Activated naive CD4-positive, alpha-beta T cell treated with anti-CD3 and anti-CD28 coated beads for 36 hours (primary cell): ENCODE data around the gene BAIAP2L1. TPM values are rescaled to one million over a fixed set of nuclear protein-coding genes. Genes with fewer than 3 reads are reported as not detected.

Experiments used
- CTCF ChIA-PET: fragments of 350-600 bp; sonication (Branson Sonifier 250); formaldehyde crosslinking; loops from one replicate; lab custom pipeline; 2021; ENCODE audit warnings: antibody characterized with exemption; lab: Charles Lee
- DNase-seq: peaks from one replicate; pipeline ENCODE4 v3.0.0-alpha.2; 2020
- H3K27ac Mint-ChIP-seq: one replicate; pipeline ENCODE4 v1.8.0; 2021; ENCODE audit warnings: mild to moderate bottlenecking, mixed read lengths
- H3K27me3 Mint-ChIP-seq: one replicate; pipeline ENCODE4 v1.8.0; 2021; ENCODE audit warnings: low read depth, mixed read lengths
- H3K36me3 Mint-ChIP-seq: one replicate; pipeline ENCODE4 v1.8.0; 2021; ENCODE audit warnings: low read depth, mixed read lengths
- H3K4me1 Mint-ChIP-seq: one replicate; pipeline ENCODE4 v1.8.0; 2021; ENCODE audit warnings: low read depth, mixed read lengths
- H3K4me3 Mint-ChIP-seq: one replicate; pipeline ENCODE4 v1.8.0; 2021; ENCODE audit warnings: mild to moderate bottlenecking, moderate library complexity, mixed read lengths
- H3K9me3 Mint-ChIP-seq: one replicate; pipeline ENCODE4 v1.8.0; 2021; ENCODE audit warnings: mixed read lengths
- intact Hi-C: fragments of 100-400 bp; cut with micrococcal nuclease; formaldehyde crosslinking; loops from one replicate; pipeline ENCODE4 v1.15.1; 2023
- total RNA-seq, 2 experiments: library from RNA; stranded (reverse); gene quantifications; one replicate each; pipeline ENCODE4 v1.2.3, GENCODE V29; 2021

BAIAP2L1 gene
- total RNA-seq, 2 experiments from 2014 or later, result 5.6 to 6.1 TPM

GRCh38 chr7:98368716-98369115 lies 32.2 kb downstream of the BAIAP2L1 start:
- no peaks in the 10 kb centered on the region for H3K36me3 Mint-ChIP-seq
- H3K4me3 Mint-ChIP-seq, result no peak overlapping the region
- CTCF ChIA-PET, result interaction anchor here (0.7 to 0.8 kb wide), 2 partner anchors 14 to 67 kb away, joined by 3 read pairs; no protein-coding TSS in a partner anchor
- no peak for DNase-seq
- intact Hi-C loops, result no loop called here
- H3K9me3 Mint-ChIP-seq, result no peaks in the 10 kb centered on the region
- no peak overlapping the region for H3K27ac Mint-ChIP-seq
- H3K27me3 Mint-ChIP-seq, result peaks cover 2% of the 10 kb centered on the region
- no peaks in the 10 kb centered on the region for H3K4me1 Mint-ChIP-seq

GRCh38 chr7:98366562-98366938 lies 34.3 kb downstream of the BAIAP2L1 start:
- no peak overlapping the region for H3K27ac Mint-ChIP-seq
- no peaks in the 10 kb centered on the region for H3K4me1 Mint-ChIP-seq
- CTCF ChIA-PET, result no interaction called here
- no peak overlapping the region for H3K4me3 Mint-ChIP-seq
- peaks cover 2% of the 10 kb centered on the region for H3K27me3 Mint-ChIP-seq
- DNase-seq, result no peak
- intact Hi-C loops, result no loop called here
- H3K36me3 Mint-ChIP-seq, result no peaks in the 10 kb centered on the region
- H3K9me3 Mint-ChIP-seq, result no peaks in the 10 kb centered on the region

- H3K4me3 Mint-ChIP-seq, result no peak overlapping the region
These were observed 34.9 kb downstream of the BAIAP2L1 start for GRCh38 chr7:98365863-98366561.

GRCh38 chr7:98364220-98364619 lies 36.7 kb downstream of the BAIAP2L1 start:
- no peak overlapping the region for H3K4me3 Mint-ChIP-seq
- CTCF ChIA-PET, result no interaction called here
- no peak overlapping the region for H3K27ac Mint-ChIP-seq
- no peaks in the 10 kb centered on the region for H3K36me3 Mint-ChIP-seq
- no peaks in the 10 kb centered on the region for H3K27me3 Mint-ChIP-seq
- no peaks in the 10 kb centered on the region for H3K4me1 Mint-ChIP-seq
- DNase-seq, result no peak
- intact Hi-C loops, result no loop called here
- H3K9me3 Mint-ChIP-seq, result no peaks in the 10 kb centered on the region

More at GRCh38 chr7:98365863-98366561, 34.9 kb downstream of the BAIAP2L1 start:
- no peak overlapping the region for H3K27ac Mint-ChIP-seq
- intact Hi-C loops, result no loop called here
- no peak for DNase-seq
- no peaks in the 10 kb centered on the region for H3K9me3 Mint-ChIP-seq
- H3K27me3 Mint-ChIP-seq, result peaks cover 2% of the 10 kb centered on the region
- CTCF ChIA-PET, result no interaction called here
- no peaks in the 10 kb centered on the region for H3K36me3 Mint-ChIP-seq
- H3K4me1 Mint-ChIP-seq, result no peaks in the 10 kb centered on the region

- Mint-ChIP-seq H3K4me1 (no peaks in the 10 kb centered on the region), H3K27ac (no peak overlapping the region), H3K9me3 (no peaks in the 10 kb centered on the region), H3K4me3 (no peak overlapping the region), H3K36me3 (no peaks in the 10 kb centered on the region), H3K27me3 (no peaks in the 10 kb centered on the region)
- no peak for DNase-seq
- CTCF ChIA-PET, result interaction anchor here (0.6 kb wide), 1 partner anchor 45 kb away, joined by 3 read pairs; no protein-coding TSS in a partner anchor
- intact Hi-C loops, result no loop called here
These were observed 38.4 kb downstream of the BAIAP2L1 start for GRCh38 chr7:98362517-98362916.

GRCh38 chr7:98360221-98361130 lies 40.4 kb downstream of the BAIAP2L1 start:
- H3K9me3 Mint-ChIP-seq, result no peaks in the 10 kb centered on the region
- no peaks in the 10 kb centered on the region for H3K36me3 Mint-ChIP-seq
- no peak overlapping the region for H3K4me3 Mint-ChIP-seq
- no peaks in the 10 kb centered on the region for H3K27me3 Mint-ChIP-seq
- no peak for DNase-seq
- H3K27ac Mint-ChIP-seq, result no peak overlapping the region
- intact Hi-C loops, result no loop called here
- CTCF ChIA-PET, result interaction anchor here (0.7 kb wide), 2 partner anchors 61 to 249 kb away, joined by 3 to 5 read pairs; no protein-coding TSS in a partner anchor
- H3K4me1 Mint-ChIP-seq, result no peaks in the 10 kb centered on the region

GRCh38 chr7:98359395-98359794 lies 41.5 kb downstream of the BAIAP2L1 start:
- no peak overlapping the region for H3K27ac Mint-ChIP-seq

GRCh38 chr7:98358706-98359105 lies 42.2 kb downstream of the BAIAP2L1 start:
- Mint-ChIP-seq H3K4me1 (no peaks in the 10 kb centered on the region), H3K36me3 (no peaks in the 10 kb centered on the region), H3K4me3 (no peak overlapping the region), H3K27me3 (no peaks in the 10 kb centered on the region), H3K9me3 (no peaks in the 10 kb centered on the region), H3K27ac (no peak overlapping the region)
- no peak for DNase-seq
- intact Hi-C loops, result no loop called here
- CTCF ChIA-PET, result no interaction called here

More at GRCh38 chr7:98359395-98359794, 41.5 kb downstream of the BAIAP2L1 start:
- H3K4me1 Mint-ChIP-seq, result no peaks in the 10 kb centered on the region
- H3K4me3 Mint-ChIP-seq, result no peak overlapping the region
- H3K27me3 Mint-ChIP-seq, result no peaks in the 10 kb centered on the region
- intact Hi-C loops, result no loop called here
- no peak for DNase-seq
- CTCF ChIA-PET, result interaction anchor here (0.7 kb wide), 1 partner anchor 64 kb away, joined by 4 read pairs; no protein-coding TSS in a partner anchor
- H3K36me3 Mint-ChIP-seq, result no peaks in the 10 kb centered on the region
- no peaks in the 10 kb centered on the region for H3K9me3 Mint-ChIP-seq

GRCh38 chr7:98357751-98358161 lies 43.1 kb downstream of the BAIAP2L1 start:
- intact Hi-C loops, result no loop called here

GRCh38 chr7:98355250-98355538 lies 45.7 kb downstream of the BAIAP2L1 start:
- no peaks in the 10 kb centered on the region for H3K27me3 Mint-ChIP-seq
- no peaks in the 10 kb centered on the region for H3K4me1 Mint-ChIP-seq
- H3K4me3 Mint-ChIP-seq, result no peak overlapping the region
- peaks cover 2% of the 10 kb centered on the region for H3K9me3 Mint-ChIP-seq
- no peaks in the 10 kb centered on the region for H3K36me3 Mint-ChIP-seq
- DNase-seq, result no peak
- no peak overlapping the region for H3K27ac Mint-ChIP-seq
- intact Hi-C loops, result no loop called here
- CTCF ChIA-PET, result interaction anchor here (0.5 kb wide), 1 partner anchor 13 kb away, joined by 3 read pairs; no protein-coding TSS in a partner anchor

More at GRCh38 chr7:98357751-98358161, 43.1 kb downstream of the BAIAP2L1 start:
- Mint-ChIP-seq H3K9me3 (no peaks in the 10 kb centered on the region), H3K4me1 (no peaks in the 10 kb centered on the region), H3K4me3 (no peak overlapping the region), H3K27ac (no peak overlapping the region), H3K27me3 (no peaks in the 10 kb centered on the region), H3K36me3 (no peaks in the 10 kb centered on the region)
- CTCF ChIA-PET, result no interaction called here
- DNase-seq, result no peak

- intact Hi-C loops, result no loop called here
- no peaks in the 10 kb centered on the region for H3K27me3 Mint-ChIP-seq
- no peak overlapping the region for H3K27ac Mint-ChIP-seq
These were observed 46.2 kb downstream of the BAIAP2L1 start for GRCh38 chr7:98354511-98355249.

GRCh38 chr7:98354052-98354451 lies 46.8 kb downstream of the BAIAP2L1 start:
- CTCF ChIA-PET, result no interaction called here
- Mint-ChIP-seq H3K36me3 (no peaks in the 10 kb centered on the region), H3K27ac (no peak overlapping the region), H3K27me3 (no peaks in the 10 kb centered on the region), H3K4me1 (no peaks in the 10 kb centered on the region), H3K9me3 (peaks cover 2% of the 10 kb centered on the region), H3K4me3 (no peak overlapping the region)
- intact Hi-C loops, result no loop called here
- DNase-seq, result no peak

More at GRCh38 chr7:98354511-98355249, 46.2 kb downstream of the BAIAP2L1 start:
- no peaks in the 10 kb centered on the region for H3K36me3 Mint-ChIP-seq
- no peaks in the 10 kb centered on the region for H3K4me1 Mint-ChIP-seq
- peaks cover 2% of the 10 kb centered on the region for H3K9me3 Mint-ChIP-seq
- H3K4me3 Mint-ChIP-seq, result no peak overlapping the region
- CTCF ChIA-PET, result interaction anchor here (0.5 kb wide), 1 partner anchor 14 kb away, joined by 3 read pairs; no protein-coding TSS in a partner anchor
- no peak for DNase-seq
